NCI-H510A (cell line): ENCODE data around the gene PPP1R3E.
"Not testable (repeated sequence)": the region's sequence is repeated elsewhere in the genome, so short reads cannot be mapped to it uniquely, and the experiment has no call there.

Experiments used
- DNase-seq: peaks from one replicate; lab custom pipeline; 2025; lab: John Stamatoyannopoulos, UW

The PPP1R3E gene

DNA sequence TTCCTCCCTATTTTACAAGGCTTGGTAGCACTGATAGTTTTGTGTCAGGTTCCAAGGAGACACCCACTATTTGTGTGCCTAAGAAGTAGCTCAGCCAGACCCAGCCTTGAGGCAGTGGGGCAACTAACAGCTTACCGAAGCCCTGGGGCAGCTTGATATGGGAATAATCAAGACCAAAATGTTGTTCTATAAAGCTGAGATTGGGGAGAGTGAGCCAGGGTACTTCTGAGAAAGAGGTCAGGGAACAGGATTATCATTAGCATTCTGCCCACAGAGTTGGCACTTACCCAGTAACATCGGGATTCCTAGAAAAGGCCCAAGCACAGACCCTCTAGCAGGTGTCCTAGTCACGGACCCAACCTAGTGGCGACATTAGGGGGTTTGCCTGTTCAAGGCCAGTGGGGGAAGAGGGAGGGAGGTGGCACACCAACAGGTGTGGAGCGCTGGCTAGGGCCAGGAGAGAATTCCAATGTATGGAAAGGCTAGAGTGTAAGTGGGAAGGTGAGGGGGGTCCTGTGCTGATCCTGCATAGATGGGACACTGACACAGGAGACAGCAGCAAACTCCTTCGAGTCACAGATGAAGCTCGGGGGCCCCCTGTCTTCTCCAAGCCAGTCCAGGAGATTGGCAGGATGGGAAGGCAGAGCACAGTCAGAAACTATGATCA lies 4.9 kb downstream of the PPP1R3E start:
- DNase-seq = no peak

DNA sequence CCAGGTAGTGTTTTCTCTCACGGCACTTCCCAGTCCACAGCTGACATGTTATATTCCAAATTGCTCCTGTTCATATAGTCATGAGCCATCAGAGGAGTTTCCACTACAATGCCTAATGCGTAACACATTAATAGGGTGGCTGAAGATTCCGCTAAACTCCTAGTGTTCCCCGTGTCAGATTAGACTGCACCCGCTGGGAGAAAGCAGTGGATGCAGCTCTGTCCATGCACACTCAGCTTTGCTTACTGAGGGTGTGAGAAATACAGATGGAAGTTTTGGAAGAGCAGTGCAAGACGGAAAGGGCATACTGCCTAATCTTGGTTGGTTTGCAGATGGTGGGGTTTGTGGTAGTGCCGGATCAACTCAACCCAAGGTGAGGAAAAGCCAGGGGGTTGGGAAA lies 5.6 kb downstream of the PPP1R3E start:
- DNase-seq = no peak

DNA sequence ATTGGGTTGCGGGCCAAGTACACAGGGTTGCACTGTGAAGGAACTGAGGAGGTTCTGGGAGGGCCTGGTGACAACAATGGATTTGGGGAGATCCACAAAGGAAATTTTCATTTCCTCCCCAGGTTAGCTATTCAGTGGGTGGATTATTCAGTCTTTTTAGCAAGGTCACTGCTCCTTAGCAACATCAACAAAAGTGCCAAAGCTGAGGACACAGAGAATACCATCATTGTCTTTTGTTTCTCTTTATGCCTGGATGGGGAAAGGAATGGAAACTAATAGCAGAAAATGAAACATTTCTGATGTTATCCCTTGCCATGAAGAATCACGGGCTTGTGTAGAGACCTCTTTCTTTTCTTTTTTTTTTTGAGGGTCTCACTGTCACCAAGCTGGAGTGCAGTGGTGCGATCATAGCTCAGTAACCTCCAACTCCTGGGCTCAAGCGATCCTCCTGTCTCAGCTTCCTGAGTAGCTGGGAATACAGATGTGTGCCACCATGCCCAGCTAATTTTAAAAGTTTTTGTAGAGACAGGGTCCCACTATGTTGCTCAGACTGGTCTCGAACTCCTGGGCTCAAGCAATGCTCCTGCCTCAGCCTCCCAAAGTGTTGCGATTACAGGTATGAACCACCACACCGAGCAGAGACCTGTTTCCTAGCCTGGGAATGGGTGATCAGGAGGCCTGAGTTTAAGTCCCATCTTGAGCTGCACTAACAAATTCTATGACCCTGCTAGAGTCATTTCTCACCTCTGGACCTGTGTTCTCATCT lies 6.5 kb downstream of the PPP1R3E start:
- DNase-seq = no peak

- DNase-seq = no peak
Measured at GRCh38 chr14:23294734-23295561, 7.7 kb downstream of the PPP1R3E start.

DNA sequence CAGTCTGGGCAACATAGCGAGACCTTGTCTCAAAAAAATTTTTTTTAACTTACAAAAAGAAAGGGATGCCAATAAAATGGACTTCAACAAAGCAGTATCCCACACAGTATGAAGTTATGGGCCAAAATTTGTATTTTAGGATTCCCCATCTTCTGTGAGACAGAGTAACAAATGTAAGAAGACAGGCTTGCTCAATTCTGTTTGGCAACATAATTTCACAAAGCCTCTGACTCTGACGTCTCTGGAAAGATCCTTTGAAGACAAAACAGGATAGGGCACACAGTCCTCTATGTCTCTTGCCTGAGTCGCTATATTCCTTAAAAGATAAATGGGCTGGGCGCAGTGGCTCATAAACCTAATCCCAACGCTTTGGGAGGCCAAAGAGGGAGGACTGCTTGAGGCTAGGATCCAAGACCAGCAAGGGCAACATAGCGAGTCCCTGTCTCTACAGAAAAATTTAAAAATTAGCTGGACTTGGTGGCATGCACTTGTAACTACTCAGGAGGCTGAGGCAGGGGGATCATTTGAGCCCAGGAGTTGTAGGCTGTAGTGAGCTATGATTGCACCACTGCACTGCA lies 15.7 kb downstream of the PPP1R3E start:
- DNase-seq = no peak

DNA sequence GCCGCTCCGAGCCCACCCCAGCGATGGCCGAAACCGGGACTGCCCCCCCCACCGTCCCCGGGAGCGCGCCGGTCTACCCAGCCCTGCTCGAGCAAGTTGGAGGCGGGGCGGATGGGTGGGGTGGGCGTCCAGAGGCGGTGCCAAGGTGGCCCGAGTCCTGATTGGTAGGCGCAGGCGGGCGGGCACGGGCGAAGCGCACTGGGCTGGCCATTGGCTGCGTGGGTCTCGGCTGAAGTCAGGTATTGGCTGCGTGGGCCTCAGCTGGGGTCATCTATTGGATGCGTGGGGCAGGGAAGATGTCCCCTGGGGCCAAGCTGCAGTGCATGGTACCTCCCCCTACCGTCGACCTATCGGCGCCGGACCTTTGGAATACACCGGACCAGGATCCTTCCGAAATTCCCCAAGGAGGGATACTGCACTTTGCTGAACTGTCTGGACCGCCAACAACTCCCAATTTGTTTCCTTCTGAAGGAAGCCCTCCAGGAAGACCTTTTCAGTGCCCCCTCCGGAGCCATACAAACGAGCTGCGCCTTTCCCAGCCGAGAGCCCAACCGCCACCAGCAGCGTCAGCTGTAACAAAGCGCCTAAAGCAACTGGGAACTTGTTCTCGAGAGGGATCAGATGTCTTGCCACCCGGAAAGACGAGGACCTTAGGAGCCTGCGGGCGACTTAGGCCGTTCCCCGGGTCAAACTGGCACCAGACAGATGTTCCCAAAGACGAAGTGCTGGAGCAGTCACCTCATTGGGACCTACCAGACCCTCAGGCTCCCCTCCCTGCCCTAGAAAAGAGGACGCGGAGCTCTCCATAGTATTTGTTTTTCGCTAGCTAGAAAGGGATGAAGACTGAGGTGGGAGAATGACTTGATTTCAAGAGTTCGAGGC lies 16.4 kb downstream of the PPP1R3E start, which contains the start of gene HOMEZ:
Gene HOMEZ (minus strand): TSS at position 113 of the 882 bp plus-strand sequence. CDS start 180 bp downstream, outside the sequence.
- DNase-seq = peak; percentile 95

GRCh38 chr14:23285530-23286019 lies 17.1 kb downstream of the PPP1R3E start:
- DNase-seq = no peak

DNA sequence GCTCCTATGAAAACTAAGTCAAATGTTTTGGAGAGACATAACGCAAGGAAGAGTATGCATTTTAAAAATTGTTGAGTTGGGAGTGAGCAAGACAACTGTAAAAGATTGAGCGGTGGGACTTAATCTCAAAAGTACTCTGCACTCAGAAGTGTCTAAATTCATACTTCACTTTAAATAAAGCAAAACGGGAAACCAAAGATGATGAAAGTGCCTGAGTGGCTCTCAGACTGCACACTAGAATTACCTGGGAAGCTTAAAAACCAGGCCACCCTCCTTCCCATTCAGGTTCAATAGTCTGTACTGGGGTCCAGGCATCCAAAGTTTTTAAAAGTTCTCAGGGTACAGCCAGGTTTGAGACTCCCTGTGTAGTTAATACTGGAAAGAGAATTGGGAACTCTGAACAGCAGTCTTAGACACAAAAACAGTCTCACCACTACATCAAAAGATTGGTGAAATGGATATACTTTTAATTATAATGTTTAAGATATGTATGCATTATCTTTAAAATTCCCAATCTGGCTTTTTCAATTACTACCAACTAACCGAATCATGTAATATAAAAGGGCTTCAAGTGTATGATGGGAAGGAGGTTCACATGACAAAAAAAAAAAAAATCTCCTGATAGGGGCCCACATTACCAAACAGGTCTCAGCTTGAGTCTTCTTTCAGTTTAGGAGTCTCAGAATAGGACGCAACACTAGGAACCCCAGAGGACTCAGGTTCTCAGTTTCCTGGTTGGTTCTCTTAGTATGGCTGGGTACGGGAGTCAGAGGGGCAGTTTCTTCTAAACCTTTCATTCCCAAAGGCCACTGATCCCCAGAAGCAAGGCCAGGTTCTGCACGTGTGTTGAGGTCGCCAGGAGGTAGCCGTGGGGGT lies 17.8 kb downstream of the PPP1R3E start:
- no peak for DNase-seq

- no peak for DNase-seq
Measured at GRCh38 chr14:23281247-23281646, 21.4 kb downstream of the PPP1R3E start.

GRCh38 chr14:23277928-23278327 lies 24.7 kb downstream of the PPP1R3E start:
- DNase-seq = not testable (repeated sequence)

DNA sequence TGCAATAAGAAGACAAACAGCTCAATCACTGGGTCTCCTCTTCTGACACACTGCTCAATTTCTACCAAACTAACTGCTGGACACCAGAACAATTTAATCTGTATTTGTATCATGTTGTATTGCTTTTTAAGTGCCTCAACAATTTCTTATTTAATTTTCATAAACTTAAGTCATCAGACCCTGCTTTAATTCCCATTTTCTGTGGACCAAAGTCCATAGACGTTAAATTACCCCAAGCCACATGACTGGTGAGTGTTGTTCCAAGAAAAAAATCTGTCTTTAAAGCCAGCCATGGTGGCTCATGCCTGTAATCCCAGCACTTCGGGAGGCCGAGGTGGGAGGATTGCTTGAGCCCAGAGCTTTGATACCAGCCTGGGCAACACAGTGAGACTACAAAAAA lies 25.5 kb downstream of the PPP1R3E start:
- DNase-seq = no peak

DNA sequence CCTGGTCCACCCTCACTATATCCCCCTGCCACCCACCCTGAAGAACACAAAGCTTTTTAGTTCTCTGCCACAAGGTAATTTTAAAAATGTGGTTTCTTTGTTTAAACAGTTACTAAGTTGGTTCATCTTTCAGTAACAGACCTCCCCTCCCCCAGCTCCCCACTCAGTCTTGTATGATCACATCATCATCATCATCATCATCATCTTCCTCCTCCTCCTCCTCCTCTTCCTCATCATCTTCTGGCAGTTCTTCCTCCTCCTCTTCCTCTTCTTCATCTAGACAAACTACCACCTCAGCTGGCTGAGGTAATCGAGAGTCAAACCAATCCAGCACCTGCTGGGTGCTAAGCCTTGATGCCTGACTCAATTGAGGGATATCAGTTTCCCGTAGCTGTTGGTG lies 27.2 kb downstream of the PPP1R3E start:
- no peak for DNase-seq

GRCh38 chr14:23269193-23269592 lies 33.5 kb downstream of the PPP1R3E start:
- no peak for DNase-seq

DNA sequence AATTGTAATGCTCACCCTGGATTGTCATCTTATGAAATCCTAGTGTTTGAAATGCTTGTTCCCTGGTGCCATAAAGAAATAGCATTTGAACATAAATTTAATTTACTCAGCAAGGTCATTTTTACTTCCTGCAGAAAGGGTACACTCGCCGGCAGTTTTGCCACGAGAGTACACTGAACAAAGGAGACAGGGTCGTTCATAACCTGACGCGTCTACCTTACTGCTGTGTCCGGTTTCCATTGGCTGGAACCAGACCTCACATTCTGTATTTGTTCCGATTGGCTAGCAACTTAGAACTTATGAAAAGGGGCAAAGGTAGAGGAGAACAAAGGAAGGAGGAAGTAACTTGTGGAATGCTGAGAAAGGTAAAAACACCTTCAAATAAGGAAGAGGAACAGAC lies 41.8 kb downstream of the PPP1R3E start:
- DNase-seq = not testable (repeated sequence)

- no peak for DNase-seq
Measured at GRCh38 chr14:23259426-23259825, 43.2 kb downstream of the PPP1R3E start.

GRCh38 chr14:23258256-23258655 lies 44.4 kb downstream of the PPP1R3E start:
- DNase-seq = no peak

DNA sequence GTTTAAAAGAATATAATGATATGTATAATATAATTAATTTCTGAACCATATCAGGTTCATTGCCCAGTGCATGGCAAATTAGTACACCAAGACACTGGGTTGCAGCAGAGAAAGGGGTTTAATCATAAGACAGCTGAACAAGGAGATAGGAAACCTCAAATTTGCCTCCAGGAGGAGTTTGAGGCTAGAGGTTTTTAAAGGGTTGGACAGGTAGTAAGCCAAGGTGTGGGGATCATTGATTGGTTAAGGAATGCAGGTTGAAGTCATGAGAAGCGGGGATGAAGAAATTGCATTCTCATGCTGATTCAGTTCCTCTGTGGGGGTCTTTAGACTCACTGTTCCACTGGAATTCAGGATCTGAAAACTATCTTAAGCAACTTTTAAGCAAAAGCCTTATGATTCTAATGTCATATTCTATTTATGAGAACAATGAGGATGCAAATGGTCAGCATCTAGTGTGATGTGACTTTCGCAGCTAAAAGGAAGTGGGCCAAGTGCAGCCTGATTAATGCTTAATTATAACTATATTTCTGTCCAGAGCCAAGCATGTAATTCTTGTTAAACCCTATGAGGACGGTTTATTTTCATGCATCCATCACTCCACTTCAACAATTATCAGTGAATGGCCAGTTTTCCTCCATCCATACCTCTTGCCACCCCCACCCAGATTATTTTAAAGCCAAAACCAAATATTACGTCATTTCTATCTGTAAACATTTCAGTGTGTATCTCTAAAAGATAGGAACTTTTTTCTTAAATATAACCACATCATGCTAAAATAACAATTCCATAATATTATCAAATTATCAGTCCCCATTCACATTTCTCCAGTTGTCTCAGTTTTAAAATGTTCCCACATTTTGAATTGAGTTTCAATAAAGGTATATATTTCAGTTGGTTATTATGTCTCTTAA lies 50.0 kb downstream of the PPP1R3E start:
- DNase-seq = no peak

DNA sequence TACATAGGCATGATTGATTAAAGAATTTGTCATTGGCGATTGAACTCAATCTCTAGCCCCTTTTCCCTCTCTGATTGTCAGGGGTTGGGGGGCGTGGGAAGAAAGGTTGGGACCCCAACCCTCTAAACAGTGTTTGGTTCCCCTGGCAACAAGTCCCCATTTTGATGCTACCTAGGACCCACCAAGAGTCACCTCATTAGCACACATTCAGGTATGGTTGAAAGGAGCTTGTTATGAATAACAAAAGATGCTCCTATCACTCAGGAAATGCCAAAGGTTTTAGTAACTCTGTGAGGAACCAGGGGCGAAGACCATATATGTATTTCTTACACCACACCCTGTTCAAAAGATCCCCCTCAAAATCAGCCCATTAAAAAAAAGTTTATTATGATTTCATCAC lies 50.7 kb downstream of the PPP1R3E start:
- DNase-seq = no peak

- DNase-seq = no peak
Measured at GRCh38 chr14:23249824-23250223, 52.8 kb downstream of the PPP1R3E start.
